ENCODE results near the gene PRR15.

Gene PRR15

GRCh38 chr7:29572558-29572957 is 8.9 kb downstream of the PRR15 start:
- DNase-seq: no peak

- DNase-seq: no peak
Observed at GRCh38 chr7:29573567-29573966, 9.9 kb downstream of the PRR15 start.

- DNase-seq: no peak
Observed at GRCh38 chr7:29574659-29575058, 11.0 kb downstream of the PRR15 start.

GRCh38 chr7:29587195-29587808 is 23.7 kb downstream of the PRR15 start:
- no peak for DNase-seq

GRCh38 chr7:29588212-29588611 is 24.6 kb downstream of the PRR15 start:
- no peak for DNase-seq

- DNase-seq: no peak
Observed at GRCh38 chr7:29588900-29589696, 25.5 kb downstream of the PRR15 start.

- DNase-seq: no peak
Observed at GRCh38 chr7:29592866-29593265, 29.2 kb downstream of the PRR15 start.

GRCh38 chr7:29593459-29593858 is 29.8 kb downstream of the PRR15 start:
- no peak for DNase-seq

- no peak for DNase-seq
Observed at GRCh38 chr7:29596593-29597178, 33.1 kb downstream of the PRR15 start.

- DNase-seq: no peak
Observed at GRCh38 chr7:29597266-29597665, 33.6 kb downstream of the PRR15 start.

- DNase-seq: no peak
Observed at GRCh38 chr7:29598137-29598536, 34.5 kb downstream of the PRR15 start.

GRCh38 chr7:29598613-29599012 is 35.0 kb downstream of the PRR15 start:
- DNase-seq: no peak

- no peak for DNase-seq
Observed at GRCh38 chr7:29599026-29599425, 35.4 kb downstream of the PRR15 start.

GRCh38 chr7:29600661-29601060 is 37.0 kb downstream of the PRR15 start:
- no peak for DNase-seq

GRCh38 chr7:29604052-29604451 is 40.4 kb downstream of the PRR15 start:
- DNase-seq: no peak

GRCh38 chr7:29604702-29605101 is 41.1 kb downstream of the PRR15 start:
- DNase-seq: no peak

GRCh38 chr7:29605671-29606070 is 42.0 kb downstream of the PRR15 start:
- no peak for DNase-seq

GRCh38 chr7:29606287-29606721 is 42.7 kb downstream of the PRR15 start:
- DNase-seq: no peak

- no peak for DNase-seq
Observed at GRCh38 chr7:29606830-29607229, 43.2 kb downstream of the PRR15 start.

- DNase-seq: no peak
Observed at GRCh38 chr7:29607259-29607658, 43.6 kb downstream of the PRR15 start.

- no peak for DNase-seq
Observed at GRCh38 chr7:29607889-29608288, 44.3 kb downstream of the PRR15 start.

GRCh38 chr7:29609162-29610037 is 45.8 kb downstream of the PRR15 start:
- DNase-seq: no peak

- DNase-seq: no peak
Observed at GRCh38 chr7:29610086-29610485, 46.5 kb downstream of the PRR15 start.

Measured in CD4-positive, alpha-beta T cell treated with Interleukin-15 for 1 hour (primary cell).